Nephron progenitor cell (in vitro differentiated cells): ENCODE measurements around the gene ATP8B3.

ENCODE experiments used
- DNase-seq: peaks from one replicate; pipeline ENCODE4 v3.0.0; 2021
- H3K27ac Mint-ChIP-seq: 2 replicates; pipeline ENCODE4 v1.8.0; 2021; ENCODE audit warnings: mild to moderate bottlenecking, moderate library complexity, mixed read lengths
- H3K27me3 Mint-ChIP-seq: 2 replicates; pipeline ENCODE4 v1.8.0; 2021; ENCODE audit warnings: mild to moderate bottlenecking, low read depth, mixed read lengths; ENCODE audit not compliant: poor library complexity
- H3K36me3 Mint-ChIP-seq: 2 replicates; pipeline ENCODE4 v1.8.0; 2021; ENCODE audit warnings: low read depth, mixed read lengths
- H3K4me1 Mint-ChIP-seq: 2 replicates; pipeline ENCODE4 v1.8.0; 2021; ENCODE audit warnings: mixed read lengths
- H3K4me3 Mint-ChIP-seq: 2 replicates; pipeline ENCODE4 v1.8.0; 2021; ENCODE audit warnings: mild to moderate bottlenecking, moderate library complexity, mixed read lengths
- H3K9me3 Mint-ChIP-seq: 2 replicates; pipeline ENCODE4 v1.8.0; 2021; ENCODE audit warnings: mild to moderate bottlenecking, moderate library complexity, mixed read lengths
- TF ChIP-seq, protein P1 (sequence below): fragments of 200-600 bp; sonication (generic); IDR thresholded peaks from 2 replicates; pipeline ENCODE4 v1.5.0; 2021; ENCODE audit warnings: antibody characterized with exemption

ATP8B3 gene

DNA sequence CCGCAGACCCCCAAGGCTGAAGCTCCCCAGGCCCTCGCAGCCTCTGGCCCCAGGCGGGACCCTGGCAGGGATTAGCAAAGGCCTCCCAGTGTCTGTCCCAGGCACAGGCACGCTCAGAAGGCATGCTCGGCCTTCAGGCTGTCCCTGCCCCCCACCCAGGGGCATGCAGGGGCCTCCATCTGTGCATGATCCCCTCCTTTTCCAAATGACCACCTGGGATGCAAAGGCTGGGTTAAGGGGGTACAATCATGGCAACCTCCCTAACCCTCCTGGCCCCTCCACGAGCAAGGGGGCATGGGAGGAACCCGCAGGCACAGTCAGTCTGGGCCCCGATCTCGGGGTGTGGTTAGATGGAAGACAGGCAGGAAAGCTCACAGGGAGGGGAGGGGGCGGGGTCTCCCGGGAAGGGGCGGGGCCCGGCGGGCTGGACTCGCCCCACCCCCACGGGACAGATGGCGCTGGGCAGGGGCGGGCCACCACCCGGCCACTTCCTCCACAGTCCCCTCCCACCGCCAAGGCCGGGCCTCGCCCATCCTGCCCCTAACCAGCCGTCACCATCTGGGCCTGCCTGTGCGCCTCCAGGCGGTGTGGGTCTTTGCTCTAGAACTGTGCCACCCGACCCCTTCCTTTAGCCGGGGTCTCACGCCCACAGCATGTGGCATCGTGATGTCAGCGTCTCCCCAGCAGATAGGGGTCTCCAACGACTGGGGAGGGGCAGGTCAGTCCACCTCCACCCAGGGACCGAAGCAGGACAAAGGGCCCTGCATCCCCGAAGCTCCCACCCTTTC is 43.2 kb upstream of the ATP8B3 start:
- TF ChIP-seq, protein P1, sequence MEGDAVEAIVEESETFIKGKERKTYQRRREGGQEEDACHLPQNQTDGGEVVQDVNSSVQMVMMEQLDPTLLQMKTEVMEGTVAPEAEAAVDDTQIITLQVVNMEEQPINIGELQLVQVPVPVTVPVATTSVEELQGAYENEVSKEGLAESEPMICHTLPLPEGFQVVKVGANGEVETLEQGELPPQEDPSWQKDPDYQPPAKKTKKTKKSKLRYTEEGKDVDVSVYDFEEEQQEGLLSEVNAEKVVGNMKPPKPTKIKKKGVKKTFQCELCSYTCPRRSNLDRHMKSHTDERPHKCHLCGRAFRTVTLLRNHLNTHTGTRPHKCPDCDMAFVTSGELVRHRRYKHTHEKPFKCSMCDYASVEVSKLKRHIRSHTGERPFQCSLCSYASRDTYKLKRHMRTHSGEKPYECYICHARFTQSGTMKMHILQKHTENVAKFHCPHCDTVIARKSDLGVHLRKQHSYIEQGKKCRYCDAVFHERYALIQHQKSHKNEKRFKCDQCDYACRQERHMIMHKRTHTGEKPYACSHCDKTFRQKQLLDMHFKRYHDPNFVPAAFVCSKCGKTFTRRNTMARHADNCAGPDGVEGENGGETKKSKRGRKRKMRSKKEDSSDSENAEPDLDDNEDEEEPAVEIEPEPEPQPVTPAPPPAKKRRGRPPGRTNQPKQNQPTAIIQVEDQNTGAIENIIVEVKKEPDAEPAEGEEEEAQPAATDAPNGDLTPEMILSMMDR, result no peak
- peaks cover 19% of the 10 kb centered on the region for H3K27me3 Mint-ChIP-seq
- H3K4me1 Mint-ChIP-seq, result peaks cover 46% of the 10 kb centered on the region

DNA sequence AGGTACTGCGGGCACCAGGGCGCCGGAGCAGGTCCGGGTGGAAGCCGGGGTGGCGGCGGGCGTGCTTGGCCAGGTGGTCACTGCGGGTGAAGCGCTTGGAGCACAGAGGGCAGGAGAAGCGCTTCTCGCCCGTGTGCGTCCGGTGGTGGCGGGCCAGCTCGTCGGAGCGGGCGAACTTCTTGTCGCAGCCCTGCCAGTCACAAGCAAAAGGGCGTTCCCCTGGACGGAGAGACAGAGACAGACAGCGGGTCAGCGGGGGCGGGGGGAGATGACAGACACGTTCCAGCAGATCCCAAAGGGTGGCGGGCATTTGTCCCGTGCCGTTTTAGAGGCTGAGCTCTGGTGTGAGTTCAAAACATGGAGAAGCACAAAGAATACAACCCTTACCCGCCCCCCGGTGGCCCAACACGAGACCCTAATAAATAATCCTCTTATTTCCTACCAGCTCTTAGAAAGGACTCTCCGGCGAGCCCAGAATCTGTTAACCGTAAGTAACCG is 42.5 kb upstream of the ATP8B3 start:
- Mint-ChIP-seq H3K27ac (no peak overlapping the region), H3K4me3 (peak overlapping the region; percentile 34), H3K36me3 (no peaks in the 10 kb centered on the region), H3K4me1 (peaks cover 48% of the 10 kb centered on the region), H3K9me3 (no peaks in the 10 kb centered on the region), H3K27me3 (peaks cover 16% of the 10 kb centered on the region)
- TF ChIP-seq, protein P1, result no peak
- DNase-seq, result peak; percentile 39

More for the DNA sequence above, 43.2 kb upstream of the ATP8B3 start:
- peak; percentile 87 for DNase-seq
- Mint-ChIP-seq H3K9me3 (no peaks in the 10 kb centered on the region), H3K36me3 (no peaks in the 10 kb centered on the region), H3K4me3 (peak overlapping the region; percentile 34), H3K27ac (no peak overlapping the region)

DNA sequence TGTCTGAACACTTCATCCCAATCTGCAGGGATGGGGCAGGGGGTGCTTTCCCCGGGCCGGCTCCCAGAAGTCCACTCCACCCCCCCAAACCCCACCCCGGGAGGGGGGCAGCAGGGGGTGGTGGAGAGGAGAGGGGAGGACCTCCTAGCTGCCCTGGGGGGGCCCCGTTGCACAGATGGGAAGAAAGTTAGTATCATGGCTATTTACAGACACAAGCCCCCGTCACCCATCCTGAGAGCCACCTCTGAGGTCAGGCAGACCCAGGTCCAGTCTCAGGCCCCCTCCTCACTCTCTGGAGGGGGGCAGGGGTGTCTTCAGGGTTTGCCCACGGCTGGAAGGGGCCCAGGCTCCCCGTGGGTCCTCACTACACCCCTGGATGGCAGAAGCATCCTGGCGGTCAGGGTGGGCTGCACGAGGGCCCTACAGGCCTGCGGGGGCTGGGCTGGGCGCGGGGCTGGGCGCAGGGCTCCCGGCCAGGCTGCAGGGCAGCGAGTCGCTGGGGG is 42.0 kb upstream of the ATP8B3 start:
- H3K4me3 Mint-ChIP-seq, result no peak overlapping the region
- TF ChIP-seq, protein P1, result no peak
- H3K9me3 Mint-ChIP-seq, result no peaks in the 10 kb centered on the region
- no peak for DNase-seq
- peaks cover 11% of the 10 kb centered on the region for H3K27me3 Mint-ChIP-seq
- peaks cover 43% of the 10 kb centered on the region for H3K4me1 Mint-ChIP-seq
- H3K36me3 Mint-ChIP-seq, result no peaks in the 10 kb centered on the region
- no peak overlapping the region for H3K27ac Mint-ChIP-seq

DNA sequence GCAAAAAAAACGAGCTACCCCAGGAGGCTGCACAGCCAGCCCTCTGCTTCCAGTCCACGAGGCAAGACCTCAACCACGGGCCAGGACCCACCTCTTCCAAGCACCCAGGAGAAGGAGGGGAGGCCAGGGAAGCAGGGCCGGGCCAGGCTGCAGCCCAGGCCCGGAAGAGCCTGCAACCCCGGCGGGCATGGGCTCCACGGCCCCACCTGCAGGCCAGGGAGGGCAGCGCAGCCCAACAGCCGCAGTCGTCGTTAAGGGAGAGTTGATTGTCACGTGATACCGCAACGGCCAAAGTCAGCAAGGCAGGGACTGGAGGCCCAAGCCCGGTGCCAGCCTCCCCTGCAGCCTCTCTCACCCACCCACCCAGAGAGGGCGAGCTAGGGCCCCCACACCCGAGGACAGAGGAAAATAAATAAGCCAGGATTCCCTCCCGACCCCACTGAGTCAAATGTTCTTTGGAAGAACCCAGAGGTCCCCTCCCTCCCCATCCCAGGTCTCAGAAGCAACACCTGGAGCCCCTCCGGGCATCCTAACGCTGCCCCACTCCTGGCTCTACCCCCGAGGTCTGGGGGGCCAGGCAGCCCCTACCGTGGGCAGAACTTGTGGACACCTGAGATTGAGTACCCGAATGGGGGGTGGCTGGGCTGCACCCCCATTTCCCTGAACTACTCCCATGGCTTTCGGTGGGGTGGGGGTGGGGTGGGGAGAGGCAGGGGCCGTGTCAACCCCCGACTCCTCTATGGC is 41.4 kb upstream of the ATP8B3 start:
- no peak overlapping the region for H3K27ac Mint-ChIP-seq
- H3K27me3 Mint-ChIP-seq, result peaks cover 4% of the 10 kb centered on the region
- peak; percentile 79 for DNase-seq
- no peaks in the 10 kb centered on the region for H3K36me3 Mint-ChIP-seq
- H3K9me3 Mint-ChIP-seq, result no peaks in the 10 kb centered on the region
- peaks cover 41% of the 10 kb centered on the region for H3K4me1 Mint-ChIP-seq
- peak overlapping the region; percentile 34 for H3K4me3 Mint-ChIP-seq
- TF ChIP-seq, protein P1, result peak; percentile 86

DNA sequence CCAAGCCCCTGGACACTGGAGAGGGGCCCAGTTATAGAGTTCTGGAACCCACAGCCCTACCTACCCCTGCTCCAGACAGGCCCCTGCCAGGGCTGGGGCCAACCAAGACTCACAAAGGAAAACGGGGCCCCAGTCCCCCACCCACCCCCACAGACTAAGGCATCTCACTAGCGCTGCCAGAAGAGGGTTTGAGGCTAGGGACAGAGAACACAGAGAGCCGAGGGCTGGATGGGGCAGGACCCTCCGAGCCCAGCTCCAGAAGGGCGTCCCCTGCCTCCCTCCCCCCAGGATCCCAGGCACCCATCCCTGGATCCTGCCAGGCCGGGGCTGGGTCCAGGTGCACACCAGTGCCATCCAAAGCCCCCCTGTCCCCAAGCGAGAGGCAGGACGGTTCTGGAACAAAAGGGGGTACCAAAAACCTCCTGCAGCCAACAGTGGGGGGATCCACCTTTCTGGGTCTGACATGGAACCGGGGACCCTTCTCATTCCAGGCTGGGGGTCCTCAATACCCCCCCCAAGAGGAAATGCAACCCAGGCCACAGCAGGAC is 40.6 kb upstream of the ATP8B3 start:
- no peaks in the 10 kb centered on the region for H3K9me3 Mint-ChIP-seq
- H3K36me3 Mint-ChIP-seq, result no peaks in the 10 kb centered on the region
- no peak for DNase-seq
- H3K4me1 Mint-ChIP-seq, result peaks cover 42% of the 10 kb centered on the region
- TF ChIP-seq, protein P1, result no peak
- H3K27ac Mint-ChIP-seq, result no peak overlapping the region
- peaks cover 3% of the 10 kb centered on the region for H3K27me3 Mint-ChIP-seq
- H3K4me3 Mint-ChIP-seq, result no peak overlapping the region
